NCI-H526 treated with DMSO at 0.1 percent for 48 hours (cell line): ENCODE measurements around the gene AAK1.

Source experiments
- DNase-seq: peaks from one replicate; lab custom pipeline; 2025; lab: John Stamatoyannopoulos, UW

Gene AAK1

GRCh38 chr2:69538872-69539548, 104.5 kb downstream of the AAK1 start:
- DNase-seq: no peak

- no peak for DNase-seq
Measured at GRCh38 chr2:69538249-69538648, 105.3 kb downstream of the AAK1 start.

DNA sequence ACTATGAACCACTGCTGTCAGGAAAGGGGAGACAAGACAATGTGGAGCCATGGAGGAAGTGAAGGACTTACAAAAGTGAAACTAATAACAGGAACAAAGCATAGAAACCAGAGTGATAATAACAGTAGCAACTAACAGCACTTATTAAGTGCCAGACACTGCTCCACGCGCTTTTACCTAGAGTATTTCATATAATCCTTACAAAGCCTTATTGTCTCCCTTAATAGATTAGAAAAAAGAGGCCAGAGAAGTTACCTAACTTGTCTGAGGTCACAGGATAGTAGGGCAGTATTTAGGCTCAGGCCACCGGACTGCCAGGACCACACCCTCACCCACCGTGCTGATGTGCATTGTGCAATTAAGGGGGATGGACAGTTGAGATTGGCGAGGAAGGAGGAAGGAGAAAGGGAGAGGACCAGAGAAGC, 107.7 kb downstream of the AAK1 start:
- no peak for DNase-seq

- DNase-seq: no peak
Measured at GRCh38 chr2:69531186-69531585, 112.4 kb downstream of the AAK1 start.

GRCh38 chr2:69529480-69529879, 114.1 kb downstream of the AAK1 start:
- DNase-seq: no peak

DNA sequence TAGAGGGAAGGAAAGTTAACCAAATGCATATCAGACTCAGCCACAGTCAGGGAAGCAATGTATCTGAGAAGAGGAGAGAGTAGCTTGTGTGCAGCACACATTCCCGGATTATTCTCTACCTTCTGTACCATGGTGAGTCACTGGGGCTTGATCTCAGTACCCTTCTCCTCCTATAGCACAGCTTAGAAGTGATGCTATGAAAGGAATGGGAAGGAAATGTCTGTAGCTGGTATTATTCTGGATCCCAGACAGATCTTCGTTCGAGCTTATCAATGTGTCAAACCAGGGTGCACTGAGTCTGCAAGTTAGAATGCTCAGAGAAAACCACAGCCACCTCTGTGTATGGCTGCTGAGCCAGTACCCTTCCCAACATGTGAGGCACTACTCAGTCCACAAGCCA, 118.3 kb downstream of the AAK1 start:
- no peak for DNase-seq

DNA sequence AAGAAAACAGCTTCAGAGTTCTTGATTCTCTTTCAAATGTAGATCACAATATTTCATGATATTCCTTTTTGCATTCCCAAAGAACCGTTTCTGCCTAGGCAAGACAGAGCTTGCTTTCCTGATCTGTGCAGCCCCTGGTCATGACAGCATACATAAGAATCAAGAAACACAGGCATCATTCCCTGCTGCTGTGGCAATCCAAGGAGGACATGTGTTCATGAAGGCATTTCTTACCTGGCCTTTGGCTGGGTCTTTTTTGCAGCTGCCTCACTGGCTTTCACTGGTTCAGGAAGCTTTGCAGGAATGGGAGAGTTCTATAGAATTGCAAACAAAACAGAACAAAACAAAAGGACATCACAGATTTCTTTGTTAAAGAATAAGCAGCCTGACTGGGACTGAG, 118.7 kb downstream of the AAK1 start:
- no peak for DNase-seq

- no peak for DNase-seq
Measured at GRCh38 chr2:69521747-69522146, 121.8 kb downstream of the AAK1 start.

GRCh38 chr2:69518841-69519240, 124.7 kb downstream of the AAK1 start:
- no peak for DNase-seq

GRCh38 chr2:69517410-69517809, 126.1 kb downstream of the AAK1 start:
- no peak for DNase-seq

DNA sequence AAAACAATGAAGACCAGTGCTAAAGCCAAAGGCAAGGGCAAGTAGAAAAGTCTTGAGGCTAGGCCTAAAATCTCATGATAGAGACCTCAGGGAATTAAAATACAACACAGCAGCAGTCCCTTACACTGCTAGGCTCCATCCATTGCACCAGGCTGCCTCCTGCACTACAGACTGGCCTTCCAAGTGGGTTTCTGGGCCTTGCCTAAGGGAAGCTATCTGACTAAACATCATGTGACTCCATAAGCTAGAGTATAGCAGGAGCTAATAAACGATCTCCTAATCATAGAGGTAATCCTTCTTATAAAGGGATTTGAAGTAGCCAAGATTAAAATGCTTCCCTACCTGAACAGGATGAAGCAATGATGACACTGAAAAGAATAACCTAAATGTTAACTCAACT, 128.7 kb downstream of the AAK1 start:
- no peak for DNase-seq

DNA sequence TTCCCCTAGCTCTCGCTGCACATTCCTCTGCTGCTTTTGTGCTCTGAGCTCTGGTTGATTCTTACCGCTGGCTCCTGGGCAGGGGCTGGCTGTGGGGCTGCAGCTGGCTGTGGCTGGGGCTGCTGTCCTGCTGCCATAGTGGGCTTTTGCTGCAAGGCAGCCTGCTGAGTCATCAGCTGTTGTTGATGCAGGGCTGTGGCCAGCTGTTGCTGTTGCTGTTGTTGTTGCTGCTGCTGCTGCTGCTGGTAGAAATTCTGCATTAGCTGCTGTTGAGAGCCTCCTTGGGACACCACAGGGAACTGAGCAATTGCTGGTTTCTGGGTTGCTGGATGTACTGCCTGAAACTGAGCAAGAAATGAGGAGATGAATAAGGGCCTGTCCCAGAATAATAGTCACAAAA, 129.1 kb downstream of the AAK1 start:
- DNase-seq: no peak

GRCh38 chr2:69512446-69512845, 131.1 kb downstream of the AAK1 start:
- no peak for DNase-seq

DNA sequence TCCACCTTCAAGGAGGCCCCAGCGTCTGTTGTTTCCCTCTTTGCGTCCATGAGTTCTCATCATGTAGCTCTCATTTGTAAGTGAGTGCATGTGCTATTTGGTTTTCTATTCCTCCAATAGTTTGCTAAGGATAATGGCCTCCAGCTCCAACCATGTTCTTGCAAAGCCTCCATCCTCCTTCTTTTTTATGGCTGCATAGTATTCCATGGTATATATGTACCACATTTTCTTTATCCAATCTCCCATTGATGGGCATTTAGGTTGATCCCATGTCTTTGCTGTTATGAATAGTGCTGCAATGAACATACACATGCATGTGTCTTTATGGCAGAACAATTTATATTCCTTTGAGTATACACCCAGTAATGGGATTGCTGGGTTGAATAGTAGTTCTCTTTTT, 133.3 kb downstream of the AAK1 start:
- no peak for DNase-seq

DNA sequence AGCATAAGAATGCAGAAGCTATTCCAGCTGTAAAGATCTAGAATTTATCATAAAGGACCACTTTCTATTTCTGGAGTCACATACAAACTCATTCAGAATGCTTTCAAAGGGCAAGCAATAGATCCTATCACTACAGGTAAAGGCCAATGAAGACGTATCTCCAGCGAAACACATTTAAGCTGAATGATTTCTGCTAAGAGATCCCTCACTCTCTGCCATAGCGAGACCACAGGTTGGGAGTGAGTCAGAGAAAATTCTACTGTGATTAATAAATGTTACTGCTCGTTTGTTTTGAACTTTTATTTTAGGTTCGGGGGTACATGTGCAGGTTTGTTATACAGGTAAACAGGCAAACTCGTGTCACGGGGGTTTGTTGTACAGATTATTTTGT, 133.8 kb downstream of the AAK1 start:
- no peak for DNase-seq

GRCh38 chr2:69509011-69509749, 134.4 kb downstream of the AAK1 start:
- DNase-seq: peak; percentile 87

- DNase-seq: no peak
Measured at GRCh38 chr2:69505710-69506109, 137.8 kb downstream of the AAK1 start.

- DNase-seq: no peak
Measured at GRCh38 chr2:69501301-69501700, 142.2 kb downstream of the AAK1 start.

GRCh38 chr2:69499966-69500365, 143.6 kb downstream of the AAK1 start:
- no peak for DNase-seq

DNA sequence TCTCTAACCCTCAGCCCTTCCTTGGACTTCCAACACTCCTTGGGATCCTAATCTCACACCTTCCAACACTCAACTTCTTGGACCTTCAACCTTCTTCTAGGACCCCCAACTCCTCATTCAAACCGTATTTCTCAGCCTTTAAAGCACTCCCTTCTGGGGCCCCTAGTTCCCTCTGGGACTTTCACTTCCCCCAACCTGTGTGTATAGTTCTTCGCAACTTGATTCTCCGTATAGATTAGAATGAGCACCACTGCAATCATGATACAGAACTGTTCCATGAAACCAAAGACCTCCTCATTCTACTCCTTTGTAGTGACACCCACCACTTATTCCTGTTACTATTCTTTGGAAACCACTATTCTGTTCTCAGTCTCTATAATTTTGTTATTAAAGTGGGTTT, 144.3 kb downstream of the AAK1 start:
- no peak for DNase-seq

- no peak for DNase-seq
Measured at GRCh38 chr2:69495861-69496260, 147.7 kb downstream of the AAK1 start.

DNA sequence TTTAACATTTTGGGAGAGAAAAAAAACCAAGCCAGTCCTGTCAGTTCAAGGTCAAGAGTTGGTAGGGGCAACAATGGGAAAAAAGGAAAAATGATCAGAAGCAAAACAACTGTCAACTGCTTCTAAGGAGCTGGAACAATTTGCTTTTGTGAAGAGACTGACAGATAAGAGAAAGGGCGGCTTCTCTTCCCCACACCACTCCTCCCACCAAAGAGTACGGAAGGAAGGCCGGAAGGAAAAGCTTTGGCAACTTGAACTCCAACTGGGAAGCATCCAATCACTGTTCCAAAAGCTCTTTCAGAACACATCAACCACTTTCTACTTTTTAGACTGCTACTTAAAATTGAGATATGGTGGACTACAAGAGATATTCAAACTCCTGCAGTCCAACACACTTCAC, 148.5 kb downstream of the AAK1 start:
- no peak for DNase-seq

DNA sequence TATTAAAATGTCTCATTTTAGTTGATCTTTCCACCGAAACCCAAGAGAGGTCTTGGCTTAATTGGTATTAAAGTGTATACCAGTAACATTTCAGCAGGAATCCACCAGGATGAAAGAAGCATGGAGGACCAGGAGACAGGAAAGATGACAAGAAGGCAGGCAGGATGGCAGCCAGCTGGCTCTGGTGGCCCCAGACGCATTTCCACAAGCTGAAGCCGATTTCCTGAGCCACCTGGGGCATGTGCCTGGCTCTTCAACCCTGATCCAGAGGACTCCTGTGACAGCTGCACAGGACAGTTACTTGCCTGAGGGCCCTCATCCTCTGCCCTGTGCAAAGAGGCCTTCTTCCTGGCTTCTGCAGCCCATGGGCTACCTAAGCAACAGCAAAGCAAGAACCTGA, 149.4 kb downstream of the AAK1 start:
- no peak for DNase-seq

- DNase-seq: peak; percentile 31
Measured at GRCh38 chr2:69493268-69493667, 150.3 kb downstream of the AAK1 start.
